Lower leg skin (tissue), 3 donors: Measurements from ENCODE around the gene SRSF10.
"Not testable (repeated sequence)": the region's sequence is repeated elsewhere in the genome, so short reads cannot be mapped to it uniquely, and the experiment has no call there.

Source experiments
- CTCF ChIP-seq, 3 donors: fragments of 450-650 bp; IDR thresholded peaks; one replicate each; pipeline ENCODE4 v1.5.1; 2016; ENCODE audit warnings: antibody characterized with exemption in 3 of 3, mild to moderate bottlenecking in 3 of 3, moderate library complexity in 2 of 3
- POLR2A ChIP-seq, 2 donors: fragments of 450-650 bp; IDR thresholded peaks; one replicate each; pipeline ENCODE4 v1.6.1; 2016 to 2017; ENCODE audit warnings: antibody characterized with exemption in 2 of 2, mild to moderate bottlenecking in 1 of 2, moderate library complexity in 1 of 2

- TF ChIP-seq CTCF, POLR2A (IDR thresholded peaks at IDR 0.05): not testable (repeated sequence)
These were observed 28.6 kb upstream of the SRSF10 start for GRCh38 chr1:24008574-24009184.
